ENCODE measurements around the gene PRKCH.

GRCh38 chr14:61408498-61408897 is 87.1 kb downstream of the PRKCH start:
- TF ChIP-seq TOX (CRISPR knock-in tag; IDR thresholded peaks at IDR 0.05; ENCODE audit: borderline replicate concordance) (no peak), POU6F1 (CRISPR knock-in tag; IDR thresholded peaks at IDR 0.05; ENCODE audit: borderline replicate concordance, low read depth) (no peak), ARNTL (CRISPR knock-in tag; IDR thresholded peaks at IDR 0.05; ENCODE audit: borderline replicate concordance, low read depth) (no peak), ISL1 (CRISPR knock-in tag; IDR thresholded peaks at IDR 0.05) (no peak), ZFP30 (CRISPR knock-in tag; IDR thresholded peaks at IDR 0.05) (no peak), CSDC2 (CRISPR knock-in tag; IDR thresholded peaks at IDR 0.05) (no peak), ZFP3 (CRISPR knock-in tag; IDR thresholded peaks at IDR 0.05) (no peak), PATZ1 (CRISPR knock-in tag; IDR thresholded peaks at IDR 0.05; ENCODE audit: borderline replicate concordance) (no peak), CREB5 (CRISPR knock-in tag; IDR thresholded peaks at IDR 0.05; ENCODE audit: low read depth) (no peak), BACH2 (CRISPR knock-in tag; IDR thresholded peaks at IDR 0.05; ENCODE audit: borderline replicate concordance) (no peak), CSRNP3 (CRISPR knock-in tag; IDR thresholded peaks at IDR 0.05) (no peak), RARB (CRISPR knock-in tag; IDR thresholded peaks at IDR 0.05) (no peak)

Measured in SK-N-SH treated with all-trans-retinoic acid at 6 μM for 48 hours (cell line).